Stomach smooth muscle (tissue), 2 donors: ENCODE data around the gene SYN1.
"Not testable (repeated sequence)": the region's sequence is repeated elsewhere in the genome, so short reads cannot be mapped to it uniquely, and the experiment has no call there.

Source experiments
- H3K27ac ChIP-seq: one replicate; pipeline ENCODE4 v1.7.0; 2013; ENCODE audit warnings: mild to moderate bottlenecking, low read length, inconsistent platforms
- H3K27me3 ChIP-seq, 2 donors: one replicate each; pipeline ENCODE4 v1.7.0; 2013; ENCODE audit warnings: low read length in 2 of 2; ENCODE audit not compliant: insufficient read depth in 2 of 2, control insufficient read depth in 1 of 2
- H3K36me3 ChIP-seq, 2 donors: one replicate each; pipeline ENCODE4 v1.7.0; 2013; ENCODE audit warnings: low read length in 2 of 2; ENCODE audit not compliant: control insufficient read depth in 2 of 2, insufficient read depth in 2 of 2
- H3K4me1 ChIP-seq: one replicate; pipeline ENCODE4 v1.7.0; 2013; ENCODE audit warnings: low read length; ENCODE audit not compliant: control insufficient read depth, insufficient read depth
- H3K4me3 ChIP-seq, 2 donors: one replicate each; pipeline ENCODE4 v1.7.0; 2013; ENCODE audit warnings: low read length in 2 of 2
- H3K9ac ChIP-seq, 2 donors: one replicate each; pipeline ENCODE4 v1.7.0; 2013; ENCODE audit warnings: low read length in 2 of 2, mild to moderate bottlenecking in 1 of 2
- H3K9me3 ChIP-seq, 2 donors: one replicate each; pipeline ENCODE4 v1.7.0; 2013; ENCODE audit warnings: low read length in 2 of 2; ENCODE audit not compliant: control insufficient read depth in 2 of 2
- donor health status: healthy.
- donor health status: Pancreatic carcinoma.

Gene SYN1

GRCh38 chrX:47619486-47620302 lies at the start of gene SYN1:
TSS of gene SYN1 (minus strand) at chrX:47619857. CDS start at chrX:47619728, 129 bp downstream.
- no peak within 1 kb of the TSS for H3K27ac ChIP-seq

GRCh38 chrX:47665797-47666196 lies 46.1 kb upstream of the SYN1 start:
- H3K4me3 ChIP-seq, H3K9ac ChIP-seq: not testable (repeated sequence)

More at GRCh38 chrX:47619486-47620302, at the start of gene SYN1:
- peaks cover 5% of the 10 kb centered on the region for H3K4me1 ChIP-seq
- H3K36me3 ChIP-seq, result no peaks in the 10 kb centered on the region
- H3K9me3 ChIP-seq, result peaks cover 0 to 5% of the 10 kb centered on the region in 2 donors
- peaks cover 11 to 21% of the 10 kb centered on the region in 2 donors for H3K27me3 ChIP-seq
- H3K9ac ChIP-seq, result no peak within 1 kb of the TSS
- peak within 1 kb of the TSS in 1 of 2 donors; percentile 58 for H3K4me3 ChIP-seq

GRCh38 chrX:47664737-47665136 lies 45.1 kb upstream of the SYN1 start:
- Histone ChIP-seq H3K27me3 (no peaks in the 10 kb centered on the region), H3K4me1 (no peaks in the 10 kb centered on the region)

More at GRCh38 chrX:47665797-47666196, 46.1 kb upstream of the SYN1 start:
- not testable (repeated sequence) for H3K27me3 ChIP-seq, H3K9me3 ChIP-seq, H3K27ac ChIP-seq, H3K4me1 ChIP-seq, H3K36me3 ChIP-seq

GRCh38 chrX:47662144-47662657 lies 42.5 kb upstream of the SYN1 start:
- Histone ChIP-seq H3K4me3 (no peak overlapping the region), H3K27ac (no peak overlapping the region), H3K27me3 (no peaks in the 10 kb centered on the region), H3K36me3 (peaks cover 0 to 2% of the 10 kb centered on the region in 2 donors), H3K4me1 (peaks cover 3% of the 10 kb centered on the region), H3K9me3 (no peaks in the 10 kb centered on the region), H3K9ac (no peak overlapping the region)

More at GRCh38 chrX:47664737-47665136, 45.1 kb upstream of the SYN1 start:
- Histone ChIP-seq H3K27ac (no peak overlapping the region), H3K9ac (no peak overlapping the region), H3K36me3 (no peaks in the 10 kb centered on the region), H3K4me3 (no peak overlapping the region), H3K9me3 (no peaks in the 10 kb centered on the region)

GRCh38 chrX:47661539-47661938 lies 41.9 kb upstream of the SYN1 start:
- Histone ChIP-seq H3K9me3 (no peaks in the 10 kb centered on the region), H3K4me3 (no peak overlapping the region), H3K27ac (no peak overlapping the region), H3K9ac (no peak overlapping the region), H3K4me1 (peaks cover 3% of the 10 kb centered on the region), H3K36me3 (peaks cover 4 to 7% of the 10 kb centered on the region in 2 donors), H3K27me3 (peaks cover 0 to 2% of the 10 kb centered on the region in 2 donors)

- Histone ChIP-seq H3K27me3 (peaks cover 0 to 2% of the 10 kb centered on the region in 2 donors), H3K9me3 (no peaks in the 10 kb centered on the region), H3K4me1 (peaks cover 3% of the 10 kb centered on the region), H3K27ac (peak overlapping the region; percentile 95), H3K4me3 (peak overlapping the region; percentile 69 to 77), H3K9ac (peak overlapping the region; percentile 42 to 89), H3K36me3 (peaks cover 7 to 10% of the 10 kb centered on the region in 2 donors)
Measured at GRCh38 chrX:47659421-47659726, 39.7 kb upstream of the SYN1 start.

- Histone ChIP-seq H3K9ac (peak within 1 kb of the TSS; percentile 89 to 90), H3K27me3 (peaks cover 0 to 2% of the 10 kb centered on the region in 2 donors), H3K4me3 (peak within 1 kb of the TSS; percentile 69 to 77), H3K4me1 (peaks cover 3% of the 10 kb centered on the region), H3K9me3 (no peaks in the 10 kb centered on the region), H3K36me3 (peaks cover 7 to 10% of the 10 kb centered on the region in 2 donors), H3K27ac (peak within 1 kb of the TSS; percentile 95)
Measured at GRCh38 chrX:47658684-47659420, 39.2 kb upstream of the SYN1 start, which contains the start of gene UXT. TSS of gene UXT (minus strand) at chrX:47659180. CDS start at chrX:47658927, 253 bp downstream.

GRCh38 chrX:47658301-47658683 lies 38.6 kb upstream of the SYN1 start:
- H3K9ac ChIP-seq, result peak overlapping the region; percentile 60 to 89
- H3K27ac ChIP-seq, result peak overlapping the region; percentile 95

GRCh38 chrX:47651043-47651905 lies 31.6 kb upstream of the SYN1 start:
- Histone ChIP-seq H3K9ac (peak overlapping the region; percentile 38 to 51), H3K36me3 (peaks cover 4 to 9% of the 10 kb centered on the region in 2 donors), H3K27me3 (peaks cover 0 to 4% of the 10 kb centered on the region in 2 donors), H3K9me3 (no peaks in the 10 kb centered on the region), H3K27ac (peak overlapping the region; percentile 58), H3K4me3 (peak overlapping the region; percentile 55 to 72), H3K4me1 (peaks cover 11% of the 10 kb centered on the region)

More at GRCh38 chrX:47658301-47658683, 38.6 kb upstream of the SYN1 start:
- Histone ChIP-seq H3K4me3 (peak overlapping the region; percentile 69 to 77), H3K4me1 (peaks cover 3% of the 10 kb centered on the region), H3K9me3 (no peaks in the 10 kb centered on the region), H3K27me3 (peaks cover 0 to 2% of the 10 kb centered on the region in 2 donors), H3K36me3 (peaks cover 7 to 12% of the 10 kb centered on the region in 2 donors)
